H54 (cell line): ENCODE measurements around the gene PPP2R5E.

Experiments used
- DNase-seq: peaks from one replicate; pipeline ENCODE4 v3.0.0; 2011; ENCODE audit warnings: low spot score, mixed read lengths; ENCODE audit not compliant: insufficient read length
- FAIRE-seq: peaks from 3 replicates; lab custom pipeline; 2011; peaks lifted over from hg19 to GRCh38; lab: Jason Lieb, UNC
- POLR2A ChIP-seq: IDR thresholded peaks from 2 replicates; pipeline ENCODE4 v1.6.1; 2011; ENCODE audit warnings: low read depth, mild to moderate bottlenecking, low read length

The PPP2R5E gene

GRCh38 chr14:63421919-63422318 lies 121.3 kb downstream of the PPP2R5E start:
- TF ChIP-seq POLR2A, result no peak
- FAIRE-seq (no peak), DNase-seq (no peak)

GRCh38 chr14:63421226-63421625 lies 122.0 kb downstream of the PPP2R5E start:
- no peak for FAIRE-seq
- TF ChIP-seq POLR2A, result no peak
- no peak for DNase-seq

GRCh38 chr14:63418020-63418419 lies 125.2 kb downstream of the PPP2R5E start:
- FAIRE-seq, result no peak
- no peak for TF ChIP-seq POLR2A
- DNase-seq, result no peak

- DNase-seq, result no peak
- no peak for FAIRE-seq
- TF ChIP-seq POLR2A, result no peak
These were observed 130.2 kb downstream of the PPP2R5E start for GRCh38 chr14:63413009-63413408.

GRCh38 chr14:63406333-63406732 lies 136.8 kb downstream of the PPP2R5E start:
- TF ChIP-seq POLR2A, result no peak
- DNase-seq, result no peak
- no peak for FAIRE-seq

- TF ChIP-seq POLR2A, result no peak
- DNase-seq (no peak), FAIRE-seq (no peak)
These were observed 137.5 kb downstream of the PPP2R5E start for GRCh38 chr14:63405715-63406114.

GRCh38 chr14:63404906-63405305 lies 138.3 kb downstream of the PPP2R5E start:
- FAIRE-seq (no peak), DNase-seq (no peak)
- no peak for TF ChIP-seq POLR2A

- FAIRE-seq, result no peak
- TF ChIP-seq POLR2A, result no peak
- no peak for DNase-seq
These were observed 141.5 kb downstream of the PPP2R5E start for GRCh38 chr14:63401646-63402045.

GRCh38 chr14:63398952-63399351 lies 144.2 kb downstream of the PPP2R5E start:
- no peak for DNase-seq
- FAIRE-seq, result peak; percentile 41
- no peak for TF ChIP-seq POLR2A

GRCh38 chr14:63394841-63395240 lies 148.3 kb downstream of the PPP2R5E start:
- no peak for TF ChIP-seq POLR2A
- FAIRE-seq (peak; percentile 58), DNase-seq (no peak)

- DNase-seq (no peak), FAIRE-seq (no peak)
- TF ChIP-seq POLR2A, result no peak
These were observed 148.7 kb downstream of the PPP2R5E start for GRCh38 chr14:63394432-63394831.

- TF ChIP-seq POLR2A, result no peak
- DNase-seq (no peak), FAIRE-seq (no peak)
These were observed 150.2 kb downstream of the PPP2R5E start for GRCh38 chr14:63393012-63393411.

GRCh38 chr14:63392236-63392635 lies 150.9 kb downstream of the PPP2R5E start:
- DNase-seq (no peak), FAIRE-seq (no peak)
- no peak for TF ChIP-seq POLR2A

- TF ChIP-seq POLR2A, result no peak
- FAIRE-seq (peak; percentile 86), DNase-seq (peak; percentile 20)
These were observed 154.3 kb downstream of the PPP2R5E start for GRCh38 chr14:63388766-63389431.

GRCh38 chr14:63387711-63388110 lies 155.5 kb downstream of the PPP2R5E start:
- FAIRE-seq, result no peak
- TF ChIP-seq POLR2A, result no peak

More at GRCh38 chr14:63387711-63388110, 155.5 kb downstream of the PPP2R5E start:
- no peak for DNase-seq
